IPS-18c (cell line): Measurements from ENCODE around the gene SNX8.

Source experiments
- H3K4me3 ChIP-seq: 2 replicates; pipeline ENCODE4 v1.7.0; 2013; ENCODE audit warnings: low read depth, mild to moderate bottlenecking, low read length, moderate library complexity; ENCODE audit not compliant: insufficient read depth
- H3K9me3 ChIP-seq: one replicate; pipeline ENCODE4 v1.6.1; 2013; ENCODE audit warnings: mild to moderate bottlenecking, low read length, moderate library complexity; ENCODE audit not compliant: control insufficient read depth, insufficient read depth

Gene SNX8

GRCh38 chr7:2224491-2224928 is 89.7 kb downstream of the SNX8 start:
- Histone ChIP-seq H3K9me3 (no peaks in the 10 kb centered on the region), H3K4me3 (no peak overlapping the region)

- Histone ChIP-seq H3K9me3 (no peaks in the 10 kb centered on the region), H3K4me3 (no peak overlapping the region)
Observed at GRCh38 chr7:2223321-2223720, 90.9 kb downstream of the SNX8 start.

GRCh38 chr7:2222516-2222915 is 91.7 kb downstream of the SNX8 start:
- Histone ChIP-seq H3K4me3 (no peak overlapping the region), H3K9me3 (no peaks in the 10 kb centered on the region)

- H3K9me3 ChIP-seq: peaks cover under 1% of the 10 kb centered on the region
- no peak overlapping the region for H3K4me3 ChIP-seq
Observed at GRCh38 chr7:2220954-2221353, 93.3 kb downstream of the SNX8 start.

- peaks cover 3% of the 10 kb centered on the region for H3K9me3 ChIP-seq
Observed at GRCh38 chr7:2220506-2220905, 93.7 kb downstream of the SNX8 start.

GRCh38 chr7:2220030-2220429 is 94.2 kb downstream of the SNX8 start:
- peaks cover 3% of the 10 kb centered on the region for H3K9me3 ChIP-seq
- no peak overlapping the region for H3K4me3 ChIP-seq

More at GRCh38 chr7:2220506-2220905, 93.7 kb downstream of the SNX8 start:
- H3K4me3 ChIP-seq: no peak overlapping the region

- H3K4me3 ChIP-seq: no peak overlapping the region
- peaks cover 3% of the 10 kb centered on the region for H3K9me3 ChIP-seq
Observed at GRCh38 chr7:2219606-2220005, 94.6 kb downstream of the SNX8 start.

- H3K9me3 ChIP-seq: peaks cover 3% of the 10 kb centered on the region
- no peak overlapping the region for H3K4me3 ChIP-seq
Observed at GRCh38 chr7:2219136-2219535, 95.1 kb downstream of the SNX8 start.

- H3K9me3 ChIP-seq: peaks cover 3% of the 10 kb centered on the region
- no peak overlapping the region for H3K4me3 ChIP-seq
Observed at GRCh38 chr7:2218444-2218785, 95.8 kb downstream of the SNX8 start.

- Histone ChIP-seq H3K4me3 (no peak overlapping the region), H3K9me3 (peaks cover 3% of the 10 kb centered on the region)
Observed at GRCh38 chr7:2217716-2218443, 96.4 kb downstream of the SNX8 start.

GRCh38 chr7:2217206-2217605 is 97.0 kb downstream of the SNX8 start:
- no peak overlapping the region for H3K4me3 ChIP-seq
- H3K9me3 ChIP-seq: peaks cover 3% of the 10 kb centered on the region

- H3K4me3 ChIP-seq: no peak overlapping the region
- H3K9me3 ChIP-seq: peaks cover 3% of the 10 kb centered on the region
Observed at GRCh38 chr7:2215851-2216250, 98.4 kb downstream of the SNX8 start.

- Histone ChIP-seq H3K4me3 (no peak overlapping the region), H3K9me3 (peaks cover 3% of the 10 kb centered on the region)
Observed at GRCh38 chr7:2214636-2215035, 99.6 kb downstream of the SNX8 start.

- H3K9me3 ChIP-seq: peaks cover 3% of the 10 kb centered on the region
- H3K4me3 ChIP-seq: no peak overlapping the region
Observed at GRCh38 chr7:2213551-2214215, 100.6 kb downstream of the SNX8 start.

- peaks cover 3% of the 10 kb centered on the region for H3K9me3 ChIP-seq
- no peak overlapping the region for H3K4me3 ChIP-seq
Observed at GRCh38 chr7:2212906-2213305, 101.3 kb downstream of the SNX8 start.

- Histone ChIP-seq H3K4me3 (no peak overlapping the region), H3K9me3 (peaks cover 3% of the 10 kb centered on the region)
Observed at GRCh38 chr7:2211926-2212325, 102.3 kb downstream of the SNX8 start.

- no peak overlapping the region for H3K4me3 ChIP-seq
Observed at GRCh38 chr7:2211259-2211880, 102.9 kb downstream of the SNX8 start.

GRCh38 chr7:2210551-2211258 is 103.5 kb downstream of the SNX8 start:
- H3K4me3 ChIP-seq: no peak overlapping the region
- H3K9me3 ChIP-seq: peaks cover under 1% of the 10 kb centered on the region

More at GRCh38 chr7:2211259-2211880, 102.9 kb downstream of the SNX8 start:
- H3K9me3 ChIP-seq: peaks cover 3% of the 10 kb centered on the region
